ENCODE results near the gene KIF14.
"Not testable (repeated sequence)": the region's sequence is repeated elsewhere in the genome, so short reads cannot be mapped to it uniquely, and the experiment has no call there.

KIF14 gene

DNA sequence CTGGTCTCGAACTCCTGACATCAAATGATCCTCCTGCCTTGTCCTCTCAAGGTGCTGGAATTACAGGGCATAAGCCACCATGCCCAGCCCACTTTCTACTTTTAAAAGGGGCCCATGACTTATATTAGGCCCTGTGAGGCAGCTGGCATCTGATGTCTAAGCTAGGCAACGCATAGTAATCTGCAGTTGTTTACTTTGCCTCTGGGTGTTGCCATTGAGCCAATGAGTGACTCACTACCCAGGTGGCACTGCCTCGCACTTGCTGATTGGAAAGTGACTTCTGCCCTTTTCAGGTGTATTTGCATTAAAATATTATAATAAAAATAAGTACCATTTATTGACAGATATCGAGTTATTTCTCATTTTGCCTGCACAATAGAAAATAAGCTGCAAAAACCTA lies 84.9 kb downstream of the KIF14 start:
- DNase-seq, result no peak

- DNase-seq, result no peak
Observed at GRCh38 chr1:200530623-200531261, 89.8 kb downstream of the KIF14 start.

DNA sequence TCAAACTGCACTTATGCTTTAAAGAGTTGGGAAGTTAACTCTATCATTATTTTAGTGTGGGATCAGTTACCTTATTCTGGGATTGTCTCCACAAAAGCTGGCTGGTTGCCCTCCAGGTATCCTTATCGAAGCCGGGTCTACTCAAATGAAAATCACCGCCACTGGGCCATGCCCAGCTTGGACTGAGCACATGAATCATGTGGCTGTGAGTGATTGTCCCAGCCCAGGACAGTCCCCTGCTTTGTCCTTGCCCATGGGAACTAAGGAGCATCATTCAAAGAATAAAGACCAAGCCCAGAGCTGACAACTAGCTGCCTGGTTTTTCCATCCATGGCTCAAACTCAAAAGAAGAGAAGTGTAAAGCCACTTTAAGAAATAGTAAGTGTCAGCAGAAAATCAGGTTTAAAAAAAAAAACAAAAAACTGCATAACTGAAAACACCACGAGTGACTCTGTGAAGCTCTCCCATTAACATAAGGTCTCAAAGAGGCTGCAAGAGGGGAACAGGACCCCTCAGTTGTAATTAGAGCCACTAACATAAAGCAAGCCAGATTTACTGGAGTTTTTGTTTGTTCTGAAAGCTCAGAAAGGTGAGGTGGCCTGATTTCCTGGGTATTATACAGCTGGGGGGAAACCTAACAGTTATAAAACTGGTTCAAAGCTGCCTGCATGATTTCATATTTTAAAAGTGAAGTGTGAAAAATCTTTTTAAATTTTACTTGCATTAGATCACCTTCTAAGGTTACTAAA lies 91.5 kb downstream of the KIF14 start:
- no peak for DNase-seq

GRCh38 chr1:200527670-200528069 lies 92.9 kb downstream of the KIF14 start:
- DNase-seq, result no peak

DNA sequence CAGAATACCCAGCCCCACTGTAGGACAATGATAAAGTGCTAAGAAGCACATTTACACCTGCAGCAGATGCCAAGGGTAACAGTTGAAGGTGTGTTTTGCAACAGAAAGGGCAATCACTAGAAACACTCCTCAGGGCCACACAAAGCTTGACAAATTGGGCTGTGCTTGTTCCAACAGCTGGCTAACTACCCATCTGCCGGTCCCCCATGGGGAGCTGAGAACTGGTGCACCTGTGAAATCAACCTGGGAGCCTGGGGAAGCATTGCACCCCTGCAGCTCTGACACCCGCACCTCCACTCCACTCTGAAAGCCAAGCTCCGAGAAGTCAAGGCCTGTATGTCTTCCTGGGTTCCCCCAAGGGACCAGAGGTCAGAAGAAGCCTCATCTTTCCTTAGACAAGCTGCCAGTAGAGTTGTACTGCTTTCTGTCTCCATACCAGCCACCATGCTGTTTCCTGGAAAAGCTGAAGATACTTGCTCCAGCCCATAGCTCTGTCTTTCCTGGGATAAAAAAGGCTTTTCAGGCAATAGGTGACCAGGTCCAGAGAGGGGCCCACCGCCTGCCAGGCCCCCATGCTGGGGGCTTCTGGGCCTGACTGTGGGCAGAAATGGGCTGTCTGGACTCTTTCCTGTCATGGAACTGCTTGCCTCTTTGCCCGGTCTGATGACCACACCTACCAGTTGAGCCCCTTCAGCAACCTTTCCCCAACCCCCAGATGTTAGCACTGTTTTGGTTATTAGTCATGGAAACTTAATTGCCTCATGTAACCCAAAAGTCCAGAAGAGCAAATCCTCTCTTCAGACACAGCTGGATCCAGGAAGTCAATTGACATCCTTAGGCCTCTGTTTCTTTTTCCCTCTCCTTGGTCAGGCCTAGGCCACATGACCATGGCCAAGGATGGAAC lies 93.6 kb downstream of the KIF14 start:
- DNase-seq, result no peak

- no peak for DNase-seq
Observed at GRCh38 chr1:200525090-200525987, 95.2 kb downstream of the KIF14 start.

DNA sequence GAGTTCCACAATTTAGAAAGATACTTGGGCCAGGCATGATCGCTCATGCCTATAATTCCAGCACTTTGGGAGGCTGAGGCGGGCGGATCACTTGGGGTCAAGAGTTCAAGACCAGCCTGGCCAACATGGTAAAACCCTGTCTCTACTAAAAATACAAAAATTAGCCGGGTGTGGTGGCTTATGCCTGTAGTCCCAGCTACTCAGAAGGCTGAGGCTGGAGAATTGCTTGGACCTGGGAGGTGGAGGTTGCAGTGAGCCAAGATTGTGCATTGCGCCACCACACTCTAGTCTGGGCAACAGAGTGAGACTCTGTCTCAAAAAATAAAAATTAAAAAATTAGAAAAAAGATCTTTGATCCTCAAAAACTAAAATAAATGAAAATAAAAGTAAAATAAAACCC lies 96.0 kb downstream of the KIF14 start:
- not testable (repeated sequence) for DNase-seq

DNA sequence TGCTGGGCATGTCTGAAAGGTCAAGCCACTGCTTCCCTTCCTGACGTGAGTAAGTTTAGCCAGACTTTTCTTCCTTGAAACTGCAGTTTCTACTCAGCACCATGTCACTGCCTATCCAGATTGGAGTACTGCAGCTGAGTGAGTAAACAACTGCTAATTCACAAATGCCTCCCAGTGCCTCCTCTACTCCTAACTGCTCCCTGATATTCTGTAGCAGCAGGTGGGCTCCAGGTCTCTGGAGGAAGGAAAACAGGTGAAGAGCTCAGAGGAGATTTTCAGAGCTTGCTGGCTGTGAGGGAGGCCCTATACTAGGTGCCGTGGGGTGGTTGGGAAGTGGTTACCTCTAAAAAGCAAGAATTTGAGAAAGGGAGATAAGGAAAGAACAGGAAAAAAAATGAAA lies 96.5 kb downstream of the KIF14 start:
- DNase-seq, result no peak

GRCh38 chr1:200520735-200521134 lies 99.8 kb downstream of the KIF14 start:
- DNase-seq, result no peak

GRCh38 chr1:200518524-200518923 lies 102.0 kb downstream of the KIF14 start:
- DNase-seq, result no peak

DNA sequence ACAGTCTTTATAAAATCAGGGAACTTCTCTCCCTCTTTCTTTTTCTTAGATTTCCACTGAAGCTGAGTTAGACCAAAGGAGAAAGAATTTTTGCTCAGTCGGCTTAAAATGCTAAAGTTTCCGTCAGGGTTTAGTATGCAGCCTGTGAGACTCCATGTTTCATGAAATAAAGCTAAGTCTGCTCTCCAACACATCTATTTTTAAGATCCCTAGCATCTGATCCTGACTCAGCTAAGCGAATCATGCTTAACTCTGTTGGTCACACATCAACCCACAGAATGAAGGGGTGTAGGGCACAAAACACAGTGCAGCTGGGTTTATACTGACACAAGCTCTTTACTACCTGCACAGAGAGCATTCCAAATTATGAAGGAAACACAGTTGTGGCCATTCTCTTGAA lies 108.4 kb downstream of the KIF14 start:
- no peak for DNase-seq

DNA sequence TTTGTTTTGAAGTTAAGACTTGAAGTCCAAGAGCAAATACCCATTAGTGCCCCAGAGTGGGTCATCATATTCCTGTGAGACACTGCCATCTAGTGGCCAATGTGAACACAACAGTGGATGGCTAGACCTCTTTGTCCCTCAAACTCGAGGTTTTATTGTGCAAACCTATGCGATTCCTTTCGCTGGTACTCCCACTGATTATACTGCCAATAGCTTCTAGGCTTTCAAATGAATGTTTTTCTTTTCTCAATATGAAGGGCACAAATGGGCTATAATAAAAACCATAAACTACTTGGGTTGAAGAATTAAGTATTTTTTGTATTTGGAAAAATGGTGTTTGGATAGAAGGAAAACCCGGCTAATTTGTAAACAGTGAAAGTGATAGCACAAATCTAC lies 110.3 kb downstream of the KIF14 start:
- DNase-seq, result peak; percentile 51 to 70

DNA sequence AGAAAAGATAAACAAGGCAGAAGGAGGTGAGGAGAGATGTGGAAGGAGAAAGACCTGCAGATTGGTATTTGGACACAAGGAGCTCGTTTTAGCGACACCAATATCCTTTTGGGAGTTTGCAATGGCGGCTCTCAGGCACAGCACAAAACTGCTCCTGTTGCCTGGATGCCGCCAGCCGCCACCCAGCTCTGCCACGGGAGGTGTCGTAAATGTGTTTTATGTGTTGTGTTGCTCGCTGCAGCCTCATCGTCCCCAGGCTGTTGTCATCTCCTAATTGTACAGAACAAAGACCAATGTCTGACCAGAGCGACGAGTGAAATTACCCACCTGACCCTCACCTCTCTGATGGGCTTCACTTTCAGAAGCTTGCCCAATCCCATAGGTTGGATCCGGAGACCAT lies 114.1 kb downstream of the KIF14 start:
- no peak for DNase-seq

- DNase-seq, result no peak
Observed at GRCh38 chr1:200505257-200505656, 115.3 kb downstream of the KIF14 start.

Data from NCI-H1930 (cell line).